HFF-Myc (cell line): ENCODE measurements around the gene NEDD4L.

Source experiments
- DNase-seq: peaks from one replicate; pipeline ENCODE4 v3.0.0-alpha.2; 2011; ENCODE audit warnings: low read depth; ENCODE audit errors: extremely low read depth
- H3K4me3 ChIP-seq: replicated peaks from 2 replicates; pipeline ENCODE4 v1.5.1; 2011; ENCODE audit warnings: low read depth, mild to moderate bottlenecking, control low read depth, low read length
- CTCF ChIP-seq: IDR thresholded peaks from 2 replicates; pipeline ENCODE4 v1.5.1; 2012; ENCODE audit warnings: mild to moderate bottlenecking, low read depth, low read length, control low read depth; ENCODE audit errors: missing control alignments

The NEDD4L gene

DNA sequence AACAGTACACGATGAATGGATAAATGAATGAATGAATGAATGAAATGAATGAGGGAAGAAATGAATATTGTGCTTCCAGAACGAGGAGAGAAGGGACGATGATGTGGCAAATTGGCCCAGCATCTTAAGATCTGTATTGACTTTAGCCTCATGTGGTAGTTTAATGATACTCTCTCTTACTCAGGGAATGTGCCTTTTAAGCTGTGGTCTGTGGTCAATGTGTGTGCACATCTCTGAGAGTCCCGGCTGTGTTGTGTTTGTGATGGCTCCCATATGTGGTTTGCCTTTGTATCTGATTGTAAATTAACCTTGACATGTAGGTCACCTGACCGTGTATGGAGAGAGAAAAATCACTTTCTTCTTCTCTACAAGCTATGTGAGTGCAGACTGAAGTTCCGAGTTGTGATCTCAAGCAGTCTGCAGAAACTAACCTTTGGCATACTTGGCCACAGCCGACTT is 91.2 kb downstream of the NEDD4L start:
- H3K4me3 ChIP-seq = peak overlapping the region; percentile 12; the same call in 1 of the 2 replicates
- peak; percentile 83 for DNase-seq
- TF ChIP-seq CTCF = no peak

- H3K4me3 ChIP-seq = peak overlapping the region; percentile 12; the same call in 1 of the 2 replicates
- TF ChIP-seq CTCF = peak; percentile 93
- peak; percentile 63 for DNase-seq
Observed at GRCh38 chr18:58135701-58136331, 91.8 kb downstream of the NEDD4L start.

- no peak overlapping the region for H3K4me3 ChIP-seq
- no peak for TF ChIP-seq CTCF
- DNase-seq = no peak
Observed at GRCh38 chr18:58136879-58137278, 92.9 kb downstream of the NEDD4L start.

DNA sequence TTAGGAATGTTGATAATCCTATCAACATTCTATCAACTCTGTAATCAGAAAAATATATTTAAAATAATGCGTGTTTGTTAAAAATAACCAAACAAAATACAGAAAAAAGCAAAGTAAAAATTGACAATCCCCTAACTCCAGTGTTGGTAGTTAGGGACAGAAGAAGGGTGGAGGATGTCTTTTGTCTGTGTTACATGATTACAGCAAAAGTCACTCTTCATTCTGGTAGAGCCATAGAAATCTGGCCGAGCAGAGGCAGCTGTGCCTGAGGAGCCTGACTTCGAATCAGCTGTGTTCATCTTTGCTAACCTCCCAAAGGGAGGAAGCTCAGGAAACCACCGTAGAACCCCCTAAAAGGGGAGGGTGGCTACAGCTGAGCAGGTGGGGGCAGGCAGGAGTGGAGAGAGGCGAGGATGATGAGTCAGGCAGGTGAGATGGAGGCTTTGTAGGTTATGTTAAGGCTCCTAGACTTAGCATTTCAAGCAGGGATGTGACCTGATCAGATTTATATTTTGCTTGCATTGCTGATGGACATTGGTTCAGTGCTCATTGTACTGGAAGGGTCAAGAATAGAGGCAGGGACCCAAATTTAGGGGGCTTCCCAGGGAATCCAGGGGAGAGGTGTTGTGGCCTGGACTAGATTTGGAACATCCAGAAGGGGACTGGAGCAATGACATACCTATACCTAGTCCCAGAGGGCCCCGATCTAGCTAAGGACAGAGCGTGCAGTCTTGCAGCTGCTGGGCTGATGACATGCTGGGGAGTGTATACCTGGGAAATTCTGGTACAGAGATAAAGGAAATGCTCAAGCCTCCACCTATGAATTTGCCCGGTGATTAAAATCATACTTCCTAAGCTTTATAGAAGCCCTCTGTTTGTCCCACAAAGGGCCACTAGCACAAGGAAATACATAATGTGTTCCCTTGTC is 95.7 kb downstream of the NEDD4L start:
- TF ChIP-seq CTCF = no peak
- H3K4me3 ChIP-seq = no peak overlapping the region
- no peak for DNase-seq

DNA sequence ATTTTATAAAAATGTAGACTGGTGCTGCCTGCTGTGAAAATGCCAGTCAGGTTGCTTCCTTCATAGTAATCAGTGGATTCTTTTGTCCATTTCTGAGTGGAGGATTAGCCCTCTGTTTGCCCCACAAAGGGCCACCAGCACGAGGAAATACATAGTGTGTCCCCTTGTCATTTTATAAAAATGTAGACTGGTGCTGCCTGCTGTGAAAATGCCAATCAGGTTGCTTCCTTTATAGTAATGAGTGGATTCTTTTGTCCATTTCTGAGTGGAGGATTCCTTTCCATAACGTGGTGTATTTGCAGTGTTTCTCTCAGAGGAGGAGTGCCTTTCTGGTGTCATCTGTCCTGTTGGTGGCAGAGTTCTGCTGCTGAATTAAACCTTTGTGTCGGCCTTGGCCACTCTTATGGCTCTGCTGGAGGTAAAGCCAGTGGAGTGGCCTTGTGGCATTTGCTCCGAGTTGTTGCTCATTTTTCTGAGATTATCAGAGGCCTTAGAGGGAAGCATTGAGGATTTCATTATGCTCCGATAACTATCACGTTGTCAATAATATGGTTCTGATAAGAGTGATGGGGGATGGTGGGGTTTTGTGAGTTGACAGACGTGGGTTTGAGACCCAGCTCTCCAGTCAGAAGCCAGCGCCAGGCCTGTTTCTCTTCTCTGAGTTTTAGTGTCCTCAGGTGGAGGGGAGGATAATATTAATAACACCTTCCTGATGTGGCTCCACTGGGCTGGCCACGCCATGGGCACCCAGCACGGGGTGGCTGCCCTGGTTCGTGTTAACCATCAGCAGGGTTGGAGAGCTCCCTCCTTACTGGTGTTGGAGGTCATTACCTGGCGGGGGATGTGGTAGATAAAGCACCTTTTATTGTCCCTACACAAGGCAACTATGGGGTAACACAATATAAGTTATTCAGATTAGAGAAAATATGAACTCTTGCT is 96.6 kb downstream of the NEDD4L start:
- DNase-seq = no peak
- H3K4me3 ChIP-seq = no peak overlapping the region
- TF ChIP-seq CTCF = no peak

DNA sequence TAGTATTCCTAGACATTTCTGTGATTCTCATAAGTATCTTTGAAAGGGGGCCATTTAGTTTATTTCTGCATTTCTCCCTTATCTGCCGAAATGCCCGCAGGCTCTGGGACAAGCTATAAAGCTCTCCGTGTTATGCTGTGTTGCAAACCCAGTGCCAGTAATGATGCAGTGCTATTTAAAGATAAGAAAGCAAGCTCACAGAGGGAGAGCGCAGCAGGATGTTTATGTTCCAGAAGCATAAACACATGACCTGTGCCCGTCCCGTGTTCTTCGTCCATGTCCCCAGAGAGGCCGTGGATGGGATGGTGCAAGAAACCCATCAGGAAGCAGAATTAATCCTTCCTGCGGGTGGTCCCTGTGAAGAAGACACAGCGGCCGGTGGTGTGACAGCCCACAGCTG is 99.4 kb downstream of the NEDD4L start:
- H3K4me3 ChIP-seq = no peak overlapping the region
- no peak for DNase-seq
- no peak for TF ChIP-seq CTCF
